Gastrocnemius medialis (tissue), 4 donors: ENCODE measurements around the gene CDKAL1. TPM values are rescaled to one million over a fixed set of nuclear protein-coding genes. Genes with fewer than 3 reads are reported as not detected.

Experiments used
- ATAC-seq, 2 donors: fragments of 150-250 bp; one replicate each; pipeline ENCODE4 v1.9.1; 2016
- DNase-seq, 2 donors: peaks; one replicate each; pipeline ENCODE4 v3.0.0-alpha.2; 2019
- H3K27ac ChIP-seq, 4 donors: fragments of 200-600 bp; sonication (generic); 1 replicate in 1 of 4; 2 replicates in 3 of 4; pipeline ENCODE4 v1.5.1; 2016 to 2018; ENCODE audit warnings: mild to moderate bottlenecking in 2 of 4, moderate library complexity in 1 of 4
- H3K27me3 ChIP-seq, 3 donors: fragments of 200-600 bp; sonication (generic) in 2 of 3; 1 replicate in 1 of 3; 2 replicates in 2 of 3; pipeline versions ENCODE4 v1.5.1 to v1.6.0; 2016 to 2019; ENCODE audit warnings: mild to moderate bottlenecking in 1 of 3, moderate library complexity in 1 of 3
- H3K36me3 ChIP-seq, 2 donors: fragments of 200-600 bp; sonication (generic) in 1 of 2; one replicate each; pipeline ENCODE4 v1.5.1; 2017 to 2018
- H3K4me1 ChIP-seq, 2 donors: fragments of 200-600 bp; sonication (generic) in 1 of 2; one replicate each; pipeline ENCODE4 v1.5.1; 2016 to 2017; ENCODE audit warnings: mild to moderate bottlenecking in 2 of 2
- H3K4me3 ChIP-seq, 4 donors: fragments of 200-600 bp; sonication (generic) in 3 of 4; 1 replicate in 1 of 4; 2 replicates in 3 of 4; pipeline ENCODE4 v1.5.1; 2016 to 2019; ENCODE audit warnings: mild to moderate bottlenecking in 2 of 4
- H3K9me3 ChIP-seq, 3 donors: fragments of 200-600 bp; sonication (generic) in 2 of 3; 1 replicate in 1 of 3; 2 replicates in 2 of 3; pipeline ENCODE4 v1.5.1; 2016 to 2019
- CTCF ChIP-seq, 5 experiments: fragments of 450-650 bp in 3 of 5; fragments of 200-600 bp in 2 of 5; sonication (generic) in 2 of 5; IDR thresholded peaks in 4 of 5; conservative IDR thresholded peaks in 1 of 5; 1 replicate in 4 of 5; 2 replicates in 1 of 5; pipeline ENCODE4 v1.5.1; 2016 to 2019; ENCODE audit warnings: antibody characterized with exemption in 5 of 5, mild to moderate bottlenecking in 3 of 5, moderate library complexity in 3 of 5
- POLR2A ChIP-seq, 2 donors: fragments of 450-650 bp; IDR thresholded peaks; one replicate each; pipeline ENCODE4 v1.6.1; 2017; ENCODE audit warnings: antibody characterized with exemption in 2 of 2, mild to moderate bottlenecking in 2 of 2, moderate library complexity in 2 of 2
- in situ Hi-C, 4 donors: fragments of 200-750 bp; cut with MboI; loops; one replicate each; pipeline versions ENCODE4 v1.15.0 to v1.8.0; 2017; ENCODE audit warnings: low sequenced_read_pairs in 4 of 4
- intact Hi-C: fragments of 100-400 bp; cut with DNase I; formaldehyde crosslinking; loops from one replicate; pipeline ENCODE4 v1.15.1; 2023; ENCODE audit warnings: low total_unique reads
- total RNA-seq, 4 donors: library from RNA; depleted of rRNA; stranded (reverse); fragments of >200 nt; gene quantifications; one replicate each; pipeline versions ENCODE4 v1.1.0 to v1.2.3, GENCODE V29; 2016

The CDKAL1 gene
- total RNA-seq, 4 donors from 2014 or later, result 9.6 to 17.0 (median 11.4) TPM

- ATAC-seq (peak in 1 of 2 donors; percentile 56), DNase-seq (no peak)
- in situ Hi-C loops, result no loop called here
- intact Hi-C loops, result no loop called here
- TF ChIP-seq POLR2A (IDR thresholded peaks at IDR 0.05), result no peak
- no peak for TF ChIP-seq CTCF (IDR thresholded peaks at IDR 0.05 in 4 of 5, conservative IDR thresholded peaks at IDR 0.05 in 1 of 5)
- H3K36me3 ChIP-seq, result no peaks in the 10 kb centered on the region
- H3K4me3 ChIP-seq, result no peak overlapping the region
- no peak overlapping the region for H3K27ac ChIP-seq
- peaks cover 4% of the 10 kb centered on the region in 2 donors for H3K4me1 ChIP-seq
- H3K27me3 ChIP-seq, result no peaks in the 10 kb centered on the region
- H3K9me3 ChIP-seq, result no peaks in the 10 kb centered on the region
Observed at GRCh38 chr6:20715135-20715806, 181.0 kb downstream of the CDKAL1 start.

DNA sequence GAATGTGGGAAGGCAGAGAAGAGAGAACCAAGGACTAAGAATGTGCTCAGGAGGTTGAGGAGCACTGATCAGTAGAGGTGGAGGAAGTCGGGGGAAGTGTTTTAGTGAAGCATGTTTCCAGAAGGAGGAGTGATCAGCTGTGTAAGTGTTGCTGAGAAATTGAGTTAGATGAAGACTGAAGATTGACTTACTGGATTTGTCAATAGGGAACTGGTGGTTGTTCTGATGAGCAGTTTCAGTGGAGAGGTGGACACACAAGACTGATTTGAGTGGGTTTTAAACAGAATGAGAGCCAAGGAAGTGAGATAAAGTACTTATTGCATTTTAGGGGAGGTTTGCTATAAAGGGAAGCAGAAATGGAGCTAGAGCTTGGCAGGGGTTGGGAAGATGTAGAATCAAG, 182.6 kb downstream of the CDKAL1 start:
- intact Hi-C loops (no loop called here), in situ Hi-C loops (no loop called here)
- no peaks in the 10 kb centered on the region for H3K36me3 ChIP-seq
- TF ChIP-seq POLR2A (IDR thresholded peaks at IDR 0.05), result no peak
- no peak for TF ChIP-seq CTCF (IDR thresholded peaks at IDR 0.05 in 4 of 5, conservative IDR thresholded peaks at IDR 0.05 in 1 of 5)
- peaks cover 4% of the 10 kb centered on the region in 2 donors for H3K4me1 ChIP-seq
- no peak overlapping the region for H3K27ac ChIP-seq
- no peaks in the 10 kb centered on the region for H3K9me3 ChIP-seq
- H3K4me3 ChIP-seq, result no peak overlapping the region
- no peaks in the 10 kb centered on the region for H3K27me3 ChIP-seq
- DNase-seq (no peak), ATAC-seq (no peak)

DNA sequence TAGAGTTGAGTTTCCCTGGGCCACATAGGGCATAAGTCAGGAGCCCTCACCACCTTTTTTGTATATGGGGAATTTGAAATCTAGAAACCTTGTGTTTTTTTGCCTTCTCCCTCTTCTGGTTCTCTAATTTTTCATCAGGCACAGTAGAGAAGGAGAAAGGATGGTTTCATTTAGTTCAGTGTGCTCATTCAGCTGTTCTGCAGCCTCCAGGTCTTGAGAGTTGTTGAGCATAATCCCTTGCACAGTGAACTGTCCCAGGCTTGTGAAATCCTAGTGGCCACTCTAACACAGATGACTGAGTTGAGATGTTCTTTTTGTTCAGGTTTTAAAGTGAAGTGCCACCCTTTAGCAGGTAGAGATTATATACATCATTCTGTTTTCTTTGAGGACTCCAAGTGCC, 183.5 kb downstream of the CDKAL1 start:
- Histone ChIP-seq H3K4me3 (no peak overlapping the region), H3K9me3 (no peaks in the 10 kb centered on the region), H3K27ac (no peak overlapping the region), H3K27me3 (no peaks in the 10 kb centered on the region), H3K36me3 (no peaks in the 10 kb centered on the region), H3K4me1 (peaks cover 4% of the 10 kb centered on the region in 2 donors)
- no peak for TF ChIP-seq CTCF (IDR thresholded peaks at IDR 0.05 in 4 of 5, conservative IDR thresholded peaks at IDR 0.05 in 1 of 5)
- no peak for TF ChIP-seq POLR2A (IDR thresholded peaks at IDR 0.05)
- DNase-seq (no peak), ATAC-seq (no peak)
- in situ Hi-C loops, result no loop called here
- intact Hi-C loops, result no loop called here

GRCh38 chr6:20718705-20719653, 184.7 kb downstream of the CDKAL1 start:
- Histone ChIP-seq H3K4me1 (peaks cover 4% of the 10 kb centered on the region in 2 donors), H3K27ac (no peak overlapping the region), H3K9me3 (no peaks in the 10 kb centered on the region), H3K27me3 (no peaks in the 10 kb centered on the region), H3K4me3 (no peak overlapping the region), H3K36me3 (no peaks in the 10 kb centered on the region)
- intact Hi-C loops, result no loop called here
- in situ Hi-C loops, result no loop called here
- ATAC-seq (no peak), DNase-seq (no peak)
- TF ChIP-seq CTCF (IDR thresholded peaks at IDR 0.05 in 4 of 5, conservative IDR thresholded peaks at IDR 0.05 in 1 of 5), result no peak
- no peak for TF ChIP-seq POLR2A (IDR thresholded peaks at IDR 0.05)
